ENCODE data around the gene KLHL17.

The KLHL17 gene

GRCh38 chr1:960363-961131, at the start of gene KLHL17:
KLHL17 (plus strand) TSS chr1:960584; CDS start chr1:960694, 110 bp downstream.
- no peaks in the 10 kb centered on the region for H4K20me1 ChIP-seq (ENCODE audit: control insufficient read depth, insufficient read depth, low read depth, low read length)

GRCh38 chr1:910881-911721, 49.3 kb upstream of the KLHL17 start:
- Histone ChIP-seq H3K9me2 (replicated peaks; ENCODE audit: control insufficient read depth, low read length) (no peaks in the 10 kb centered on the region), H4K20me1 (ENCODE audit: control insufficient read depth, insufficient read depth, low read depth, low read length) (no peaks in the 10 kb centered on the region), H3F3A (ENCODE audit: control insufficient read depth, insufficient read depth) (no peaks in the 10 kb centered on the region), H3K4me1 (ENCODE audit: control insufficient read depth, low read length) (no peaks in the 10 kb centered on the region), H3K9me3 (ENCODE audit: control insufficient read depth, insufficient read depth, low read length) (no peaks in the 10 kb centered on the region), H3K4me3 (ENCODE audit: low read length) (no peak overlapping the region), H3K27me3 (ENCODE audit: control insufficient read depth, low read length) (peaks cover 14% of the 10 kb centered on the region), H3K27ac (ENCODE audit: low read depth, low read length) (no peak overlapping the region), H3K79me2 (ENCODE audit: control insufficient read depth, low read length) (no peaks in the 10 kb centered on the region), H3K36me3 (ENCODE audit: control insufficient read depth, low read length) (no peaks in the 10 kb centered on the region), H3K4me2 (ENCODE audit: low read length) (no peak overlapping the region)
- TF ChIP-seq CTCF (IDR thresholded peaks at IDR 0.05; ENCODE audit: low read depth, low read length, poor library complexity, severe bottlenecking) (no peak), EZH2phosphoT487 (IDR thresholded peaks at IDR 0.05; ENCODE audit: borderline replicate concordance, low read length) (no peak)

More at GRCh38 chr1:960363-961131, at the start of gene KLHL17:
- H3K4me3 ChIP-seq (ENCODE audit: low read length) = peak within 1 kb of the TSS; percentile 90
- peaks cover 27% of the 10 kb centered on the region for H3K79me2 ChIP-seq (ENCODE audit: control insufficient read depth, low read length)
- H3K9me3 ChIP-seq (ENCODE audit: control insufficient read depth, insufficient read depth, low read length) = no peaks in the 10 kb centered on the region
- peaks cover 25% of the 10 kb centered on the region for H3K36me3 ChIP-seq (ENCODE audit: control insufficient read depth, low read length)
- H3K4me2 ChIP-seq (ENCODE audit: low read length) = peak within 1 kb of the TSS; percentile 77
- no peaks in the 10 kb centered on the region for H3F3A ChIP-seq (ENCODE audit: control insufficient read depth, insufficient read depth)
- no peak within 1 kb of the TSS for H3K27ac ChIP-seq (ENCODE audit: low read depth, low read length)
- no peaks in the 10 kb centered on the region for H3K27me3 ChIP-seq (ENCODE audit: control insufficient read depth, low read length)
- no peaks in the 10 kb centered on the region for H3K9me2 ChIP-seq (replicated peaks; ENCODE audit: control insufficient read depth, low read length)
- peaks cover 22% of the 10 kb centered on the region; the same call in 1 of the 2 replicates for H3K4me1 ChIP-seq (ENCODE audit: control insufficient read depth, low read length)
- TF ChIP-seq CTCF (IDR thresholded peaks at IDR 0.05; ENCODE audit: low read depth, low read length, poor library complexity, severe bottlenecking) (no peak), EZH2phosphoT487 (IDR thresholded peaks at IDR 0.05; ENCODE audit: borderline replicate concordance, low read length) (no peak)

- TF ChIP-seq CTCF (IDR thresholded peaks at IDR 0.05; ENCODE audit: low read depth, low read length, poor library complexity, severe bottlenecking) (no peak), EZH2phosphoT487 (IDR thresholded peaks at IDR 0.05; ENCODE audit: borderline replicate concordance, low read length) (no peak)
- Histone ChIP-seq H3K4me3 (ENCODE audit: low read length) (no peak overlapping the region), H3F3A (ENCODE audit: control insufficient read depth, insufficient read depth) (no peaks in the 10 kb centered on the region), H3K9me2 (replicated peaks; ENCODE audit: control insufficient read depth, low read length) (no peaks in the 10 kb centered on the region), H3K79me2 (ENCODE audit: control insufficient read depth, low read length) (no peaks in the 10 kb centered on the region), H3K4me2 (ENCODE audit: low read length) (no peak overlapping the region), H3K27me3 (ENCODE audit: control insufficient read depth, low read length) (peaks cover 7% of the 10 kb centered on the region; the same call in 1 of the 2 replicates), H4K20me1 (ENCODE audit: control insufficient read depth, insufficient read depth, low read depth, low read length) (no peaks in the 10 kb centered on the region), H3K36me3 (ENCODE audit: control insufficient read depth, low read length) (no peaks in the 10 kb centered on the region), H3K27ac (ENCODE audit: low read depth, low read length) (no peak overlapping the region), H3K4me1 (ENCODE audit: control insufficient read depth, low read length) (no peaks in the 10 kb centered on the region), H3K9me3 (ENCODE audit: control insufficient read depth, insufficient read depth, low read length) (no peaks in the 10 kb centered on the region)
Measured at GRCh38 chr1:911875-912739, 48.3 kb upstream of the KLHL17 start.
